IMR-90 (cell line): ENCODE measurements around the gene POLR2C. TPM values are rescaled to one million over a fixed set of nuclear protein-coding genes. Genes with fewer than 3 reads are reported as not detected.

Experiments
- BHLHE40 ChIP-seq: fragments of 150-350 bp; IDR thresholded peaks from 2 replicates; pipeline ENCODE4 v1.6.1; 2016; ENCODE audit warnings: mild to moderate bottlenecking, low read depth, low read length
- CEBPB ChIP-seq: IDR thresholded peaks from 2 replicates; pipeline ENCODE4 v1.6.1; 2012; ENCODE audit warnings: low read depth, low read length, improper control_type of control experiment
- CHD1 ChIP-seq: IDR thresholded peaks from 2 replicates; pipeline ENCODE4 v1.6.1; 2012; ENCODE audit warnings: low read depth, low read length, improper control_type of control experiment
- MAZ ChIP-seq: IDR thresholded peaks from 2 replicates; pipeline ENCODE4 v1.6.1; 2012; ENCODE audit warnings: low read depth, mild to moderate bottlenecking, low read length, improper control_type of control experiment, moderate library complexity, borderline replicate concordance
- RAD21 ChIP-seq: IDR thresholded peaks from 2 replicates; pipeline ENCODE4 v1.6.1; 2012; ENCODE audit warnings: low read length, improper control_type of control experiment
- RFX5 ChIP-seq: IDR thresholded peaks from 2 replicates; pipeline ENCODE4 v1.8.0; 2012; ENCODE audit warnings: low read depth, mild to moderate bottlenecking, low read length, moderate library complexity
- polyA plus RNA-seq, 3 experiments: library from polyadenylated mRNA; depleted of rRNA; stranded (reverse); fragments of >200 nt; gene quantifications; 2 replicates each; pipeline ENCODE4 v1.2.3, GENCODE V29; 2012; ENCODE audit warnings: low replicate concordance in 1 of 3
- total RNA-seq: library from RNA; depleted of rRNA; stranded (reverse); fragments of >200 nt; gene quantifications from 2 replicates; pipeline ENCODE4 v1.2.3, GENCODE V29; 2012
- TF ChIP-seq, protein P1 (sequence below): fragments of 150-350 bp; IDR thresholded peaks from 2 replicates; pipeline ENCODE4 v1.6.1; 2017; ENCODE audit warnings: mild to moderate bottlenecking, antibody characterized with exemption, low read length, low read depth

Gene POLR2C
- total and polyA plus RNA-seq, 2 of the 4 experiments (the other 2 are of a cell fraction): 137 to 340 TPM

- TF ChIP-seq, protein P1, sequence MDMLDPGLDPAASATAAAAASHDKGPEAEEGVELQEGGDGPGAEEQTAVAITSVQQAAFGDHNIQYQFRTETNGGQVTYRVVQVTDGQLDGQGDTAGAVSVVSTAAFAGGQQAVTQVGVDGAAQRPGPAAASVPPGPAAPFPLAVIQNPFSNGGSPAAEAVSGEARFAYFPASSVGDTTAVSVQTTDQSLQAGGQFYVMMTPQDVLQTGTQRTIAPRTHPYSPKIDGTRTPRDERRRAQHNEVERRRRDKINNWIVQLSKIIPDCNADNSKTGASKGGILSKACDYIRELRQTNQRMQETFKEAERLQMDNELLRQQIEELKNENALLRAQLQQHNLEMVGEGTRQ: no peak
- TF ChIP-seq MAZ (no peak), CHD1 (no peak), RAD21 (no peak), BHLHE40 (no peak), CEBPB (no peak), RFX5 (no peak)
These were observed 49.2 kb upstream of the POLR2C start (continued) for GRCh38 chr16:57413301-57413730.
